ENCODE measurements around the gene NUP58.

NUP58 gene

DNA sequence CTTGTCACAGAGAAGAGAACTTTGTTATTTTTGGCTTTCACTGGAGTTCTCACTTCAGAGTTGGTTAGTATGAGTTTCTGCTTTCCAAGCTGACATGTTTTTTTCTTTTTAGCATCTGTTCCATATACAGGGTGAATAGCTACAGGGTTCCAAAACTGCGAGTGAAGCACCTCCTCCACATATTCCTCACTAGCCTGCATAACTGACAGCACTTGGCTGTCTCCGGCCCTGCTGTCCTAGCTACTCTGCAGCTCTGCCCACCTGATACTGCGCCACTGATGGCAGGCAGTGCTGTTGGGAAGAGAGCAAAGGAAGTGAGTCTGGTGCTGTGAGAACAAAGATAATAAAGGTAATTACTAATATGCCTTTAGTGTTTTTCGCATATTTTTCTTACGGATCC, 77.1 kb downstream of the NUP58 start:
- DNase-seq = no peak

GRCh38 chr13:25379011-25379410, 77.6 kb downstream of the NUP58 start:
- no peak for DNase-seq

DNA sequence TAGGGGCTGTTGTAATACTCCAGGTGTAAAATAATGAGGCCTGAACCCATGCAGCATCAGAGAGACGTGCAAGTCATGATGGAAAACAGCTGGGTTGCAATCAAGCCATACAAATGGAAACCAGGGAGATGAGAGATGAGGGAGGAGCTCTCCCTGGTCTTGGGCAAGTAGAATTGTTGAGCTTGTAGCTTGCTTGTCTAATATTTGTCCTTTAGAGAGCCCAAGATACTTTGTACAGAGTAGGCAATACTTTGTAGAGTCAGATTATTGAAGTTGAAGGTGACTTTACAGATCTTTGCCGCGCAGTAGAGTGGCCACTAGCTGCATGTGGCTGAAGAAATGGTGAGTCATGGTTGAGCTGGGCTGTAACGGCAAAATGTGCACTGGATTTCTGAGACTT, 78.7 kb downstream of the NUP58 start:
- DNase-seq = no peak

- no peak for DNase-seq
These were observed 79.4 kb downstream of the NUP58 start for GRCh38 chr13:25380741-25381324.

DNA sequence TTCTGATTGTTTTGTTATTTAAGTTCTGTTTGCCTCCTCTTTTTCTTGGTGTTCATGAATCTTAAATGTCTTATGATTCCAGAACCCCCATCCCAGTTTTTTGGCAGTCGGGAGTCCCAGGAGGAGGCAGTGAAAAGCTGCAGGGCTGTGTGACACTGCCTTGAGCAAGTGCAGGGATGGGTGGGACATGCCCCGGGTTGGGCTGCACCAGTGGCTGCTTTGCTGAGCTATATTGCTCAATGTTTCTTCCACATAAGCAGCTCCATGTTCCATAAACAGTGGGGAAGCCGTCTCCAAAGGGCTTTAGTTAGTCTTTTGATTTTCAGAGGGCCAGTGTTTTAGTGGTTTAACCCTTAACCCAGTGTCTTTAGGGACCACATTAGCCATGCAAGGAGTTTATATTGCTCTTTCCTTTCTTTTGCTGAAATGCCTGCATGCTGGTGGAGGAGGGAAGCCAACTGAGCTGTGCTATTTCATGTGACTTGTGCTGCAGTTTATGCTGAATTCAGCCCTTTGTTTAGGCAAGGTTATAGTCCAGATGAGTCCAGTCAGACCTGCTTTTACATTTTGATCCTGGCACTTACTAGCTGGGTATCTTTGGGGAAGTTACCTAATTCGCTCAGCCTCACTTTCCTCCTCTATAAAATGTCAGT, 83.5 kb downstream of the NUP58 start:
- no peak for DNase-seq

DNA sequence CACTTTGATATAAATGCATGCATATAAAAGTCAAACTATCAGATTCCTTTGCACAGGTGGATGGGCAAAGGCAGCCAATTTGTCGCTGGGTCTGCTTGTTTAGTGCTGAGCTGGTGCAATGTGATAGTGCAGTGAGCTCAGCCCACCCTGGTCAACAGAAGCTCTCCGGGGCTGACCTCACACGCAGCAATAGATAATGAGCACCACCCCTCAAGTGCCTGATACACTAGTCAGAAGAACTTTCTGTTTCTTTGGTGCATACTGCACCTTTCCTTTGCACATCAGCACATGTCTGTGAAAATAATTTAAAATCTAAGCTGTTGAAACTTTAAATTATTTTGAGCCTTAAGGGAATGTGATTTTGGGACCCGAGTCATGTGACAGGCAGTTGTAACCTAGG, 90.5 kb downstream of the NUP58 start:
- no peak for DNase-seq
